Activated CD8-positive, alpha-beta memory T cell treated with anti-CD3 and anti-CD28 coated beads for 48 hours (primary cell): Measurements from ENCODE around the gene RHOXF2B.
"Not testable (repeated sequence)": the region's sequence is repeated elsewhere in the genome, so short reads cannot be mapped to it uniquely, and the experiment has no call there.

Source experiments
- DNase-seq, 3 experiments: peaks; one replicate each; pipeline ENCODE4 v3.0.0-alpha.2; 2020; ENCODE audit warnings: low read depth in 2 of 3, low spot score in 2 of 3

RHOXF2B gene

DNA sequence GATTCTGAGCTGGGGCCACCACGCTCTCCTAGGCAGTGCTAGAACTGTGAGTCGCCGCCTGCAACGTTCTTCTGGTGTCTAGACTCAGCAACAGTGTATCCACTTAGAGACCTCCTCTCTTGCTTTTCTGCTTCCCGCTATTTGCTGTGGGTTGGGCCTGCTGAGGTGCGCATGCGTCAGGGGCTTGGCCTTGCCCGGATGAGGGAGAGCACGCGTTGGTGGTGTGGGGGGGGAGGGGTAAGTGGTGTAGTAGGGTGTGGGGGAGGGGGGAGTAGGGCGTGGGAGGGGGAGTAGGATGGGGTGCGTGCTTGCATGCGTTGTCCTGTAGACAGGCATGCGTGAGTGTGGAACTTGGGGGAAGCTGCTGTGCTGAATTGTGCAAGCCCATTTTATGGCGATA is at the start of gene RHOXF2B:
Gene RHOXF2B (minus strand): TSS at position 101 of the 400 bp plus-strand sequence. CDS start 138 bp downstream, outside the sequence.
- not testable (repeated sequence) for DNase-seq

DNA sequence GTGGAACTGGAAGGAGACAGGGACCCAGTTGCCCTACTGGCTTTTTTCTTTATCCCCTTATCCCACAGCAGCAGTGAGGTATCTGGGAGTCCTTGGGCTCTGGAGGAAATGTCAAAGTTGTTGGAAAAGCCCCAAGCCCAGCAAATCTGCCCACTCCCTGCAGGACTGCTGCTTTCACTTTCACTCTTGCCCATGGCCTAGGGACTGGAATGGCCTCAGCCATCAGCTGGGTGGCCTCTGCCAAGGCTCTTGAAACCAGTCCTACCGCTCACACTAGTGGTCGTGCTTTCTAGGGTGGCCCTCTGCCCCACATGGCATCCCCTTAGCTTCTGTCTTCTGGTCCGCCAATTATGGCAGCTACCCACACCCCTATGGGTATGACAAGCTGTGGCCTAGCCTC is 48.0 kb upstream of the RHOXF2B start:
- DNase-seq = no peak

DNA sequence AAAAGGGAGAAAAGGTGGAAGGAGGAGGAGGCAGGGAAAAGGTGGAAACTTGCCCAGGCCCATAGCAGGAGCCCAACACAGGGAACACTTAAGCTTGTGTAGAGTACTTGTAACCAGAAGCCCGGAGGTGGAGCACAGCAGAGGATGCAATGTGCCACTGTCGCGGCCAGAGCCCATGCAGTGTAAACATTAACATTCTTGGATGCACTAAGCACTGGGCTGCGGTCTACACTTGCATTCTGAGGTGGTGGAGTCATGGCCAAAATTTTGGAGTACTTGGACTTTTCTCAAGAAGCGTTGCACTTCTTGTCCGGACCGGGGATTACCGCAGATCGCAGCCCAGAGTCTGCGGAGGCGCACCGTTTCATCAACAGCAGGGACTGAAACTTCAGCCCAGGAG is 42.7 kb upstream of the RHOXF2B start:
- no peak for DNase-seq

DNA sequence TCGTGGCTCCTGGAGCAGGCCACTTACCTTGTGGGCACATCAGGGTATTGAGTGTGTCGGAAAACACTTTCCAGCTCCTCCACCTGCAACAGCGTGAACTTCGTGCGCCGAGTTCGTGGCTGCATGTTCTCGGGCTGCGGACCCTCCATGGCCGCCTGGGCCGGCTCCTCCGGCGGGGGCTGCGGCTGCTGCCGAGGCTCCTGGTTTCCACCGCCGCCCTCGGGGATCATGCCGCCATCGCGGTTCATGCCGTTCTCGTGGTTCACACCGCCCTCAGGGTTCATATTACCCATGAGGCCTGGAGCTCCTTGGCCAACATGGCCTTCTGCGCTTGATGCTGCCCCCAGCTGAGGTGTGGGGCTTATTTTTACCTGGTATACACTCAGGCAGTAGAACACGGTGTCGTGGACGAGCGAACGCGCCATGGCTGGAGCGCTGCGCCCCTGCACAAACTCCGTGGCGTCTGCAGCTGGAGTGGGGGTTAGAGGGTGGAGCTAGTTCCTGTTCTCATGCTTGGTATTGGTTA is 38.0 kb upstream of the RHOXF2B start, which contains the start of gene RHOXF1:
Gene RHOXF1 (minus strand): TSS at position 476 of the 526 bp plus-strand sequence. CDS start 51 bp downstream, at position 425.
- DNase-seq = no peak

DNA sequence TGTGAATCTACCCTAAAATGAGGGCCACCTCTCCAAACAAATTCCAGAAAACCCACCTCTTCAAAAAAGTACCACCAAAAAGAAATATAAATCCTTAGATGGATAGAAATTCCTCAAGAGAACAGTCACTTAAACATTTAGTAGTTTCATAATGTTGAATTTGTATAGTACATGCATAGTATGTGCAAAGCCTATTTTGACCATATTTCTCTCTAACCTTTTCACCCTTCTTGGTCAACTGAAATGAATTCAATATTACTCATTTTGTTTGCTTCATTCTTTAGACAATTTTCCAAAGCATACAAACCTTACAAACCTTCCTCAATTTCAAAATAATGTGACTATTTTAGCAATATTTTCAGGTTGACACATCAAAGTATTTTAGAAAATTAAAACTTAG is 34.1 kb upstream of the RHOXF2B start:
- DNase-seq = no peak

DNA sequence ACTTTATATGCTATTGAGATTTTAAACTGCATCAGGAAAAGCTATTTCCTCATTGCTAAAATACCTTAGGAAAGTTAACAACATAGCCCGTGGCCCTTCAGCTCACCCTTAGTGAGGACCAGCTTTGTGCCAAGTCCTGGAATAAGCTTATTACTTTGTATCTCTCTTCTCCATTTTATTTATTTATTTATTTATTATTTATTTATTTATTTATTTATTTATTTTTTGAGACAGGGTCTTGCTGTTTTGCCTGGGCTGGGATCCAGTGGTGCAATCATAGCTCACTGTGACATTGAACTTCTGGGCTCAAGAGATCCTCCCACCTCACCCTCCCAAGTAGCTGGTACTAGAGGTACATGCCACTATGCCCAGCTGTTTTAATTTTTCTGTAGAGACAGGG is 31.9 kb upstream of the RHOXF2B start:
- no peak for DNase-seq

DNA sequence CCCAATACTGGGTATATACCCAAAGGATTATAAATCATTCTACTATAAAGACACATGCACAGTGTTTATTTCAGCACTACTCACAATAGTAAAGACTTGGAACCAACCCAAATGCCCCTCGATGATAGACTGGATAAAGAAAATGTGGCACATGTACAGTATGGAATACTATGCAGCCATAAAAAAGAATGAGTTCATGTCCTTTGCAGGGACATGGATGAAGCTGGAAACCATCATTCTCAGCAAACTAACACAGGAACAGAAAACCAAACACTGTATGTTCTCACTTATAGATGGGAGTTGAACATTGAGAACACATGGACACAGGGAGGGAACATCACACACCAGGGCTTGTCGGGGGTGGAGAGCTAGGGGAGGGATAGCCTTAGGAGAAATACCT is 27.2 kb upstream of the RHOXF2B start:
- DNase-seq = not testable (repeated sequence)

DNA sequence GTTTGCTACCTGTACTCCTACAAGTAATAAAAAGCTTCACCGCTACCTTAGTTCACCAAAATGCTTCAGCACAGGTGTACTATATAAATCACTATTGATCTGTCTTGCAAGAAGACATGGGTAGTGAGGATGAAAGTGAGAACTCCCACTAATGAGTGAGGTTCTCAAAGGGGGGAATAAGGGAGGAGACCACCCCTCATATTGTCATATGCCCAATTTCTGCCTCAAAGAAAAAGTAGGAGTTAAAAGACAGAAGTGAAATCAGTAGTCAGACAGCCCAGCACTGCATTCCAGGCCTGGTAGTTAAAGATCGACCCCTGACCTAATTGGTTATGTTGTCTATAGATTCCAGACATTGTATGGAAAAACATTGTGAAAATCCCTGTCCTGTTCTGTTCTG is 23.6 kb upstream of the RHOXF2B start:
- not testable (repeated sequence) for DNase-seq

DNA sequence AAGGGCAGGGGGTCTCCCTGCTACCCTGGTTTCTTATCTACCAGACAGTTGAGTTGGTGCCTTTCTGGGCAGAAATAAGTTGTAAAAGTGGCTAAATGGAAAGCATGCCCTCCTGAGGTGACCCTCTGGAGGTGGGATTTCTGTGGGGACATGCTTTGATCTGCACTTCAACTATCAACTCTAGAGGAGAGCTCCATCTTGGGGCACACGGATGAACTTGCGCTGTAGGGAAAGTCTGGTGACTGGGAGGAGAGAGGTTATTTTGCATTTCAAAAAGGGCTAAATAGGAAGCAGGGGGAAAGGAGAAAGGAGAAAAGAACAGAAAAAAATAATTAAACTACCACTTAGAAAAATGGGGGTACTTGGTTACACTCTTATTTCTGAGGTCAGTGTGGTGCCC is 12.7 kb upstream of the RHOXF2B start:
- no peak for DNase-seq

DNA sequence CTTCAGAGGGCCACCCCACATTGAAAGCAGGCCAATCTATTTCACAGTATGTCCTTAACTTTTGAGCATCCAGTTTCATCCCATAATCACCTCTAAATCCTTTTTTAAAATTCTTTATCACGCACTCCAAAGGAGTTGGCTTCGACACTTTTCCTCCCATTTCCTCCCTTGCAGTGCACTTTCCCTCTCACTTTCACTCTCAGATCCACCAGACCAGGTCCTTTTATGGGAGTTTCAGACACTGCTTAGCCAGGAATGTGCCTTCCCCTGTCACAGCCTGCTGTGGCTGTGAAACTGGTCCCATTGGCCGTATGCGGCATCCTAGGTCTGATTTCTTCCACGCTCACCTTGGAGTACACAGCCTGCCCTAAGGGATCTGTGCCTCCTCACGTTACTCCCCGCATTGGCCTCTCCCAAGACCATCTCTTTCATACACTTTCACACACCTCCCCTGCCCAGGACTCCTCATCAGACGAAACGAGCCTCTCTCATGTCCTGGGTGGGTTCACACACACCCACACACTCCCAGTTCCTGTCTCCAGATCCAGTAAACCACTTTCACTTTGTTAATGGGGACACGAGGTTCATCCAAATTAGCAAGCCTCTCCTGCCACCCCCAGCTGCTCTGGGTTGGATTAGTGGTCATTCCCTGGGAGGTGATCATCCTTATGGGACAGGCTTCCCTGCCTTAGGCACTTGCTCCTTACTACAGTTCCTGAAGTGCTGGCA is 10.0 kb upstream of the RHOXF2B start:
- no peak for DNase-seq

DNA sequence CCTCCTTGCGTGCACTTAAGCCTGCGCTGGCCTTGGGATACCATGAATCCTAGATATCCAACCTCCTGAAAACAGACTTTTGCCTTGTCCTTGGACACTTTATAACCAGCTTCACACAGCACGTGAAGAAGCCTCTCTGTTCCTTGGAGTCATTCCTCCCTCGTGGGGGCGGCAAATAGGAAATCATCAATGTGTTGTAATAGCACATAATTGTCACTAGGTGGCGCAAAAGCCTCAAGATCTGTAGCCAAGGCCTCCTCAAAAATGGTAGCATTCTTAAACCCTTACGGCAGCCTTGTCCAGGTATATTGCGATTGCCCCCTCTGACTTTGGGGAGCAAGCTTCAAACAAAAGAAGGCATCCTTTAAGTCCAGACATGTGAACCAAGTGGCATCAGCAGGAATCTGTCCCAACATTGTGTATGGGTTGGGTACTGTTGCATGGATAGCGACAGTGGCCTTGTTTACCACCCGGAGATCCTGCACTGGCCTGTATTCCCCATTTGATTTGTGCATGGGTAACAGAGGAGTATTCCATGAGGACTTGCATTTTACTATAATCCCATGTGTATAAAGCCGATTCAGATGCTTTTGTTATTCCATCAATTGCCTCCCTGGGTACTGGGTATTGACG is 8.2 kb upstream of the RHOXF2B start:
- DNase-seq = not testable (repeated sequence)

DNA sequence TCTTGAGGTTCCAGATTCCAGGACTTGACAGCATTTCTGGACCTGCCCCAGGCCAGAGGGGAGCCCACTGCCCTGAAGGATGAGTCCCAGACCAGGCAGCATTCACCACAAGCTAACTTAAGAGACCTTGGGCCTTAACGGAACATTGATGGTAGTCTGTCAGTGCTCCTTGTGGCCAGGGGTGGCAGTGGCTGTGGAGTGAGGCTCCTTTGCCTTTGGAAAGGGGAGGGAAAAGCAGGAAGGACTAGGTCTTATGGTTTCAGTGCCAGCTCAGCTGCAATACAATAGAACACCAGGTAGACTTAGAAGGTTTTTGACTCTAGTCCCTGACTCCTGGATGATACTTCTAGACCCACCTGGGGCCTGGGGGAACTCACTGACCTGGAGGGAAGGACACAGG is 11.3 kb downstream of the RHOXF2B start:
- not testable (repeated sequence) for DNase-seq

DNA sequence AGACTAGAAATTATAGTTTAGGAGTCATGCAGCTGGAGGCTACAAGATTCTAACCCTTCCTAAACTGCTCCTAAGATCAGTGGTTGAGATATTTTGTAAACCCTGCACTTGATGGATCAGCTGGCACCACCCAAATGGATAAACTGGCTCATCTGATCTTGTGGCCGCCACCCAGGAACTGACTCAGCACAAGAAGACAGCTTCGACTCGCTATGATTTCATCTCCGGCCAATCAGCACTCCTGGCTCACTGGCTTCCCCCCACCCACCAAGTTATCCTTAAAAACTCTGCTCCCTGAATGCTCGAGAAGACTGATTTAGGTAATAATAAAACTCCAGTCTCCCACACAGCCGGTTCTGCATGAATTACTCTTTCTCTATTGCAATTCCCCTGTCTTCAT is 34.8 kb downstream of the RHOXF2B start:
- not testable (repeated sequence) for DNase-seq

DNA sequence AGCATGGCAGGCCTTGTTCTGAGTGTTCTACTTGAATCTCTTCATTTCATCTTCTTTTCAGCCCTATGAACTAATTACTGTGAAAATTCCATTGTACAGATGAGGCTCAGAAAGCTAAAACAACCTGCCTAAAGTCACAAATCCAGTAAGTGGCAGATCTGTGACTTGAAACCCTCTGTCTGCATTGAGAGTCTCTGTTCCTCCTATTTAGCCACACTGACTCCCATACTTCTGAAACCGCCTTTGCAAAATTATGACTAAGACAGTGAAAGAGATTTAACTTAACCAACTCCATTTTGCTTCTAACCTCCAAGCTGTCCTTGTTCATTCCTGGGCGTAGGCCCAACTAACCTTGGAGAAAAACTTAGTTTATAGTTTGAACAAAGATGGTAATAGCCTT is 35.2 kb downstream of the RHOXF2B start:
- DNase-seq = not testable (repeated sequence)

DNA sequence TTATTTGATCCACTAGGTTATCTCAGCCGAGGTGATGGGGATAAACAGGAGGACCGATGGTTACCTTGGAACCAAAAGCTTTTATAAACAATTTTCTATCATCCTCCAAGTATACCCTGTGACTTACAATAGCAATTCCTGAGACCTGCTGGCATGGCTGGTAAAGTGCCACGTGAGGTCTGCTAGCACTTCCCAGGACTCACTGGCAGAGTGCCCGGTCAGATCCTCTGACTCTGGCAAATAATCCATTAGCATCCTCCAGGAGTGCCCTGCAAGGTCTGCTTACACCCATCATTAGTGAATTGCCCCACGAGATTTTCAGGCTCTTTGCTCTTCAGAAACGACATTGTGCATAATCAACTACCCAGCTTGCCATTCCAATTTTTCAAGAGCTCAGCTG is 37.3 kb downstream of the RHOXF2B start:
- DNase-seq = not testable (repeated sequence)

DNA sequence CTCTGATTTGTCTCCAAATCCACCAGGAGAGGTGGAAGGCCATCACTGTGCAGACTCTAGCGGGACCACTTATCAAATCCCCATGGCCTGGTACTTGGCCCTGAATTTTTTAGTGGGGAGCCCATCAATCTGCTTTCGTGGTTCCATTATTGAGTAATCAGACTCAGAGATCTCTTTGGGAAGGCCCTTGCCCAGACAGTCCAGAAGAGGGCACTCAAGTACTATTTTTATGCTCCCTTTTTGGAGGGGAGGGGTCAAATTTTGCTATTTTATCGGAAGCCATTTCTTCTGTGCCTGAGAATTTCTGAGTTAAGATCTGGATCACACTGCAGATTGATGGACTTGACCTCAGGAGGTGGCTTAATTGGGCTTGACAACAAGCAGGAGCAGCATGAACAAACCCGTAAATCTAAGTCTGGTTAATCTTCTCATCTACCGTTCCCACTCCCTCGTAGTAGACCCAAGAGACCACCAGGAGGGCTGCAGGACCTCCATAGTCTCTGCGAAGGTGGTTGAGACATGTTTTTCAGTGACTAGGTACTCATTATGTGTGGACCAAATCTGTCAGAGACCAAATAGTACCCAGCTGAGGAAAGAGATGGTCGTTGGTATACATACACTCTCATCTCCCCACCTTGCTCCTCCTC is 38.3 kb downstream of the RHOXF2B start:
- not testable (repeated sequence) for DNase-seq

DNA sequence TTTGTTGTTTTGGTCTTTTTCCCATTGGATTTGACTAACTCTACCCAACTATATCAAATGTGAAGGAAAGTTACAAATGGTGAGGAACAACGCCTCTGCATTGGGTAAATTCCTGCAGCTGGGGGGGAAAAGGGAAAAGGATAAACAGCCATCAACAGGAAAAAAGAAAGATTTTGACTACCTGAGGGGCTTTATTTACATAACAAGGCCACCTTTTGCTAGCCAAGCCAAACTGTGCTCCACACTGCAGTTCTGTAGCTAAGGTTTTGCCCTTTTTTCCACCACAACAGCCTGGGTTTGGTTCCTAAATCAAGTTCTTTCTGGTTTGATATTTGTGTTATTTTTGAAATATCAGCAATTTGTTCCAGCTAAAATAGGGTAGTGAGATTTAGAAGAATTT is 40.8 kb downstream of the RHOXF2B start:
- DNase-seq = no peak

DNA sequence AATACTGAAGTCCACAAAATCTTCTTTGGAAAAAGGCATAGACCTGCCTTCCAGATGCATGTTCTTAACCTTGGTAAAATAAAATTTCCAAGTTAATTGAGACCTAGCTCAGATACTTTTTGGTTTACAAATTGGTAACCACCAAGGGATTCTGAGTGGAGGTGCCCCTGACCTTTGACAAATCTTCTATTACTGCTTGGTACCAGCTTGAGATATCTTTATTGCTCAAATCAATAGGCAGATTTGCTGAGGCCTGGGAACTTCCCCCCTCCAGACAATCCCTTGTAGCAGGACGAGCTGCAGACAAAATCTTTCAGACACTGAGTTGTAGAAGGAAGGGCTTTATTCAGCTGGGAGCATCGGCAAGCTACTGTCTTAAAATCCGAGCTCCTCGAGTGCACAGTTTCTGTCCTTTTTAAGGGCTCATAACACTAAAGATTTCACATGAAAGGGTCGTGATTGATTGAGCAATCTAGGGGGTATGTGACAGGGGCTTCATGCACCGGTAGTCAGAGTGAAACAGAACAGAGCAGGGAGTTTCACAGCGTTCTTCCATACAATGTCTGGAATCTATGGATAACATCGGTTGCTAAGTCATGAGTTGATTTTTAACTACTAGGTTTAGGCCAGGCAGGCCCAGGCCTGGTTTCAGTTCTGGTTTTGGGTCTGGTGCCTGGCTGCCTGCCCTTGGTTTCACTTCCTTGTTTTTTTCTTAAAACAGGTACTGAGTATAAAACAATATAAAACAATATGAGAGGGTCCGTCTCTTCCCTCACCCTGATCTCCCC is 41.8 kb downstream of the RHOXF2B start:
- DNase-seq = not testable (repeated sequence)

DNA sequence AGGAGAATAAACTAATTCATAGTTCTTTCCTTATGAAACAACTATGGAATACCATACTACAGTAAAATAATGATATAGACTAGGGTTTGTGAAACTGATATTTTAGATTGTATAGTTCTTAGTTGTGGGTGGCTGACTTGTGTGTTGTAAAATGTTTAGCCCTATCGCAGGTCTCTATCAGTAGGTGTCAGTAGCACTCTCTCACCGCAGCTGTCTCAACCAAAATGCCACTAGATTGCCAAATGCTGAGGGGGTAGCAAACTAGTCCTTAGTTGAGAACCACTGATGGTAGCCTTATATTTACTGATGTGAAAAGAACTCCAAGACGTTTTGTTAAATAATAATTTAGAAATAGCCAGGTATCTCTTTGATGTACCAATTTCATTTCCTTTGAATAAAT is 48.1 kb downstream of the RHOXF2B start:
- DNase-seq = no peak

DNA sequence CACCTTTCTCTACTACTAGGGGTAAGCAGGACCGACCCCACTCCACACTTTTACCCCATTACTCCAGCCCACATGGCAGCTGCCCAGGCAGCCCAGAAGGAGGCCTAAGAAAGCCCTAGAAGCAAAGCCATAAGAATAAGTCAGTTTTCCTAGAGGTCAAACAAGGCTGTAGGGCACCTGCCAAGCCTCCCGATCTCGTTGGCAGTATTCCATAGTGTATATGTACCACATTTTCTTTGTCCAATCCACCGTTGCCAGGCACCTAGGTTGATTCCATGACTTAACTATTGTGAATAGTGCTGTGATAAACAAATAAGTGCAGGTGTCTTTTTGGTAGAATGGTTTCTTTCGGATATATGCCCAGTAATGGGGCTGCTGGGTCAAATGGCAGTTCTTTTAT is 54.2 kb downstream of the RHOXF2B start:
- no peak for DNase-seq

DNA sequence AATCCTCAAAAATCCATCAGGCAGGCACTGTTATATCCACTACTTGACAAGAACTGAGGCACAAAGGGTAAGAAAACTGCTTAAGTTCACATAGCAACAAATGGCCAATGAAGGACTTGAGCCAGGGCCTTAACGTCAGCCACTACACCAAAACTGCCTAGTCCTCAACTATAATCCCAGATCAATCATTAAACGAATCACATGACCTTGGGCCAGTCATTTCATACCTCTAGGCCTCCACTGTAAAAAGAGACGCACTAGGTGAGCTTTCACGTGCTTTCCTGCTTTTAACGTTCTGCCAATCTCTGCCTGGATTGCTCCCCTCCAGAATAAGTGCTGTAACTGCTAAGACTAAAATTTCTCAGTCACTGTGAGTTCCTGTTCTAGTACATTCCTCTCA is 54.7 kb downstream of the RHOXF2B start:
- no peak for DNase-seq
